ENCODE data around the gene ADRB2. TPM values are rescaled to one million over a fixed set of nuclear protein-coding genes. Genes with fewer than 3 reads are reported as not detected.

Gene ADRB2
- total RNA-seq, 1 donor: under 0.01 TPM

- Histone ChIP-seq H3K4me2 (ENCODE audit: insufficient read depth, low read length) (no peak overlapping the region), H4K20me1 (ENCODE audit: insufficient read depth, low read length) (no peaks in the 10 kb centered on the region)
These were observed 21.0 kb downstream of the ADRB2 start for GRCh38 chr5:148847456-148847855.

GRCh38 chr5:148848393-148849031 lies 22.1 kb downstream of the ADRB2 start:
- no peak overlapping the region for H2AFZ ChIP-seq (ENCODE audit: low read length)
- H3K9me3 ChIP-seq (ENCODE audit: low read depth, low read length): no peaks in the 10 kb centered on the region
- H3K4me1 ChIP-seq (ENCODE audit: insufficient read depth, low read length): peaks cover 6% of the 10 kb centered on the region
- H3K79me2 ChIP-seq (ENCODE audit: insufficient read depth, low read length): no peaks in the 10 kb centered on the region
- H3K27ac ChIP-seq (ENCODE audit: low read depth, low read length): no peak overlapping the region
- H3K36me3 ChIP-seq (ENCODE audit: insufficient read depth, low read length): no peaks in the 10 kb centered on the region
- H3K4me2 ChIP-seq (ENCODE audit: insufficient read depth, low read length): no peak overlapping the region
- H4K20me1 ChIP-seq (ENCODE audit: insufficient read depth, low read length): no peaks in the 10 kb centered on the region
- no peak overlapping the region for H3K4me3 ChIP-seq (ENCODE audit: insufficient read depth, low read length)
- H3K27me3 ChIP-seq (ENCODE audit: insufficient read depth, low read length): no peaks in the 10 kb centered on the region
- no peak for DNase-seq (ENCODE audit: insufficient read length, low spot score, missing footprints)
- TF ChIP-seq CTCF (IDR thresholded peaks at IDR 0.05; ENCODE audit: extremely low read depth, low read depth, low read length): no peak

More at GRCh38 chr5:148847456-148847855, 21.0 kb downstream of the ADRB2 start:
- no peak overlapping the region for H3K27ac ChIP-seq (ENCODE audit: low read depth, low read length)
- no peak overlapping the region for H3K4me3 ChIP-seq (ENCODE audit: insufficient read depth, low read length)
- H3K4me1 ChIP-seq (ENCODE audit: insufficient read depth, low read length): peaks cover 6% of the 10 kb centered on the region
- DNase-seq (ENCODE audit: insufficient read length, low spot score, missing footprints): no peak
- no peaks in the 10 kb centered on the region for H3K79me2 ChIP-seq (ENCODE audit: insufficient read depth, low read length)
- H3K27me3 ChIP-seq (ENCODE audit: insufficient read depth, low read length): no peaks in the 10 kb centered on the region
- no peak overlapping the region for H2AFZ ChIP-seq (ENCODE audit: low read length)
- H3K36me3 ChIP-seq (ENCODE audit: insufficient read depth, low read length): no peaks in the 10 kb centered on the region
- TF ChIP-seq CTCF (IDR thresholded peaks at IDR 0.05; ENCODE audit: extremely low read depth, low read depth, low read length): no peak
- no peaks in the 10 kb centered on the region for H3K9me3 ChIP-seq (ENCODE audit: low read depth, low read length)

- H3K36me3 ChIP-seq (ENCODE audit: insufficient read depth, low read length): no peaks in the 10 kb centered on the region
- no peak overlapping the region for H2AFZ ChIP-seq (ENCODE audit: low read length)
- H3K4me1 ChIP-seq (ENCODE audit: insufficient read depth, low read length): no peaks in the 10 kb centered on the region
- no peak overlapping the region for H3K27ac ChIP-seq (ENCODE audit: low read depth, low read length)
- H3K4me3 ChIP-seq (ENCODE audit: insufficient read depth, low read length): no peak overlapping the region
- H3K79me2 ChIP-seq (ENCODE audit: insufficient read depth, low read length): no peaks in the 10 kb centered on the region
- H3K9me3 ChIP-seq (ENCODE audit: low read depth, low read length): no peaks in the 10 kb centered on the region
- H4K20me1 ChIP-seq (ENCODE audit: insufficient read depth, low read length): no peaks in the 10 kb centered on the region
- H3K27me3 ChIP-seq (ENCODE audit: insufficient read depth, low read length): no peaks in the 10 kb centered on the region
- H3K4me2 ChIP-seq (ENCODE audit: insufficient read depth, low read length): no peak overlapping the region
- TF ChIP-seq CTCF (IDR thresholded peaks at IDR 0.05; ENCODE audit: extremely low read depth, low read depth, low read length): no peak
- DNase-seq (ENCODE audit: insufficient read length, low spot score, missing footprints): no peak
These were observed 23.1 kb downstream of the ADRB2 start for GRCh38 chr5:148849461-148849860.

- H3K9me3 ChIP-seq (ENCODE audit: low read depth, low read length): no peaks in the 10 kb centered on the region
- H3K36me3 ChIP-seq (ENCODE audit: insufficient read depth, low read length): no peaks in the 10 kb centered on the region
- H3K27me3 ChIP-seq (ENCODE audit: insufficient read depth, low read length): no peaks in the 10 kb centered on the region
- DNase-seq (ENCODE audit: insufficient read length, low spot score, missing footprints): no peak
- H3K4me2 ChIP-seq (ENCODE audit: insufficient read depth, low read length): no peak overlapping the region
- no peaks in the 10 kb centered on the region for H3K4me1 ChIP-seq (ENCODE audit: insufficient read depth, low read length)
- H4K20me1 ChIP-seq (ENCODE audit: insufficient read depth, low read length): no peaks in the 10 kb centered on the region
- no peak overlapping the region for H3K4me3 ChIP-seq (ENCODE audit: insufficient read depth, low read length)
- no peak overlapping the region for H3K27ac ChIP-seq (ENCODE audit: low read depth, low read length)
- H3K79me2 ChIP-seq (ENCODE audit: insufficient read depth, low read length): no peaks in the 10 kb centered on the region
- H2AFZ ChIP-seq (ENCODE audit: low read length): no peak overlapping the region
- no peak for TF ChIP-seq CTCF (IDR thresholded peaks at IDR 0.05; ENCODE audit: extremely low read depth, low read depth, low read length)
These were observed 24.4 kb downstream of the ADRB2 start for GRCh38 chr5:148850836-148851235.

Measured in osteoblast (primary cell).